GM12865 (cell line): ENCODE data around the gene MOGAT3.

Experiments used
- DNase-seq: peaks from one replicate; pipeline ENCODE4 v3.0.0; 2010; ENCODE audit warnings: low read depth
- H3K4me3 ChIP-seq: 2 replicates; pipeline ENCODE4 v1.5.1; 2011; ENCODE audit warnings: mild to moderate bottlenecking, low read depth, low read length, control low read depth
- CTCF ChIP-seq: IDR thresholded peaks from 2 replicates; pipeline ENCODE4 v1.5.1; 2011; ENCODE audit warnings: low read length, control low read depth, low read depth, inconsistent platforms; ENCODE audit not compliant: insufficient read depth; ENCODE audit errors: missing control alignments

The MOGAT3 gene

GRCh38 chr7:101171442-101171837, 29.4 kb downstream of the MOGAT3 start:
- TF ChIP-seq CTCF, result peak; percentile 2
- no peak overlapping the region for H3K4me3 ChIP-seq
- DNase-seq, result no peak

GRCh38 chr7:101170617-101171441, 30.0 kb downstream of the MOGAT3 start:
- DNase-seq, result no peak
- no peak overlapping the region for H3K4me3 ChIP-seq
- no peak for TF ChIP-seq CTCF

GRCh38 chr7:101169838-101170551, 30.8 kb downstream of the MOGAT3 start:
- H3K4me3 ChIP-seq, result no peak overlapping the region
- DNase-seq, result peak; percentile 70

GRCh38 chr7:101169110-101169837, 31.6 kb downstream of the MOGAT3 start:
- H3K4me3 ChIP-seq, result no peak overlapping the region
- DNase-seq, result no peak
- no peak for TF ChIP-seq CTCF

More at GRCh38 chr7:101169838-101170551, 30.8 kb downstream of the MOGAT3 start:
- TF ChIP-seq CTCF, result peak; percentile 95

GRCh38 chr7:101168412-101169049, 32.3 kb downstream of the MOGAT3 start:
- no peak for DNase-seq
- H3K4me3 ChIP-seq, result no peak overlapping the region
- no peak for TF ChIP-seq CTCF

- no peak for TF ChIP-seq CTCF
- DNase-seq, result no peak
- H3K4me3 ChIP-seq, result no peak overlapping the region
Measured at GRCh38 chr7:101167645-101168411, 33.0 kb downstream of the MOGAT3 start.
